GM19240 (cell line): Measurements from ENCODE around the gene STAMBPL1.

ENCODE experiments used
- DNase-seq: peaks from one replicate; pipeline ENCODE4 v3.0.0; 2011; ENCODE audit warnings: low spot score; ENCODE audit not compliant: insufficient read length

The STAMBPL1 gene

DNA sequence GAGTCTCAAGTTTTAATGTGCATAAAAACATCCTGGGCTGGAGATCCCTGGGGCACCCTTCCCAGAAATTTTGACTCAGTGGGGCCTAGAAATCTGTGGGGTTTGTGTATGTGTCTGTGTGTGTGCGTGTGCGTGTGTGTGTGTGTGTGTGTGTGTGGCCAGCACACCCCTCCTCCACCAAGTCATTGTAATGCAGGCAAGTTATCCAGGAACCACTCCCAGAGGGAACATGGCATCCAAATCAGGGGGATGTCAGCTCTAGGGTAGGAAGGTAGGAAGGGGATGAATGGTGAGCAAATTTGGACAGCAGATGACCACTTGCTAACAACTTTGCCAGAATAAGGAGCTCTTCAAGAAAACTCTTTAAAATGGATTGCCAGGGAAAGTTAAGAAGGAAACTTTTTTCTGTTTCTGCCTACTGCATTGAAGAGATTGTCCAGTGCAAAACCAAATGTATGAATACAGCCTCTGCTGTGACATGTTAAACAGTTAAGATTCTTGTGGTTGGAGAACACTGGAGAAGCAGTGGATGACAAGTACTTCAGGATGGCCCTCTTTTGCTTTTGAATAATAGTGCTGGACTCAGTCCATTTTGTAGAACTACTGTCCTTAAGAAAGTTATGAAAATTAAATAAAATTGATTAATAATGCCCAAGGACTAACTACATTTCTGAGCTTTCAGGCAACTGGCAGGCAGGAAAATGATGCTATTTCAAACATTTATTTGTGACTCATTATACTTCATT is 12.3 kb downstream of the STAMBPL1 start:
- DNase-seq: no peak

- DNase-seq: no peak
Observed at GRCh38 chr10:88893611-88894010, 13.6 kb downstream of the STAMBPL1 start.

- no peak for DNase-seq
Observed at GRCh38 chr10:88895250-88895649, 15.2 kb downstream of the STAMBPL1 start.

DNA sequence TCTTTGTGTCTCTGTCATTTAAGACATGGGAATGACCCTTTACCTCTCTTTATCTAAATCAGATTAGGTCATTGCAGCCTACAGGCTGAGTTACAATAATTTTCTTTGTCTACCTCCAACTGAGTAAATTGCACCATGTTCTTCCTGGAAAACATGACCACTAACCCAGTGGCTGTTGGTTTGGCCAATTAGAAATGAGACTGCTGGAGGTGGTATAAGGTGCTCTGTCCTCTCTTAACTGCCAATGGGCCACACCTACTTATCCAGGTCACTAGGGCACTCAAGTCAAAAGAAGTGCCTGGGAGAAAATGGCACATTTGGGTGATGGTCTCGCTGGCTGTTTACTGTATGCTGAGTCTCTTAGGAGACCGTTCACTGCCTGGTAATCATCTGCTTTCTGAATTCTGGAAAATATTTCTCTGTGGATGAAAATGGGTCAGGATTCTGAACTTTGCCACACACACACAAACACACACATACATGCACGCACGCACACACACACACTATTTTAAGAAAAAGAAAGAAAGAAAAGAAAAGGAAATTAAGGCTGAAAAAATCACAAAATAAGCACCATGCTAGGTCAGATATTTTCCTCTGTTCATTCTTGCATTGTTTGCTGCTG is 16.4 kb downstream of the STAMBPL1 start:
- no peak for DNase-seq

- no peak for DNase-seq
Observed at GRCh38 chr10:88896994-88897853, 17.2 kb downstream of the STAMBPL1 start.

DNA sequence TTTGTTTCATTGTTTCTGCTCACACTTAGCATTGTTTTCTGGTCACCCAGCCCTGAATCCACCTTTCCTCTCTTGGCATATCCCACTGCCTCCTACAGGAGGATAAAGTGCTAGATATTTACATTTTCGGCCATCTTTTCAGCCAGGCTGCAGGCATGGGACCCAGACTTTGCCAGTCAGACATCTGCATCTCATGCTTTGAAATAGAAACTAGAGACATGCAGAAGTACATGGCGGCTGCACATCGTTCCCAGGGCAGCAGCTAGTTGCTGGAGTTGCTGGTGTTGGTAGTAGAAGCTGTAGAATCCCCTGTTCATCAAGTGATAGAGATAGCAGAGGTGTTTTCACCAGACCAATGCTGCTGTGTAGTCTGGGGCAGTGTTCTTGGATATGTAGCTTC is 18.7 kb downstream of the STAMBPL1 start:
- DNase-seq: no peak

GRCh38 chr10:88899886-88900285 is 19.8 kb downstream of the STAMBPL1 start:
- DNase-seq: no peak

DNA sequence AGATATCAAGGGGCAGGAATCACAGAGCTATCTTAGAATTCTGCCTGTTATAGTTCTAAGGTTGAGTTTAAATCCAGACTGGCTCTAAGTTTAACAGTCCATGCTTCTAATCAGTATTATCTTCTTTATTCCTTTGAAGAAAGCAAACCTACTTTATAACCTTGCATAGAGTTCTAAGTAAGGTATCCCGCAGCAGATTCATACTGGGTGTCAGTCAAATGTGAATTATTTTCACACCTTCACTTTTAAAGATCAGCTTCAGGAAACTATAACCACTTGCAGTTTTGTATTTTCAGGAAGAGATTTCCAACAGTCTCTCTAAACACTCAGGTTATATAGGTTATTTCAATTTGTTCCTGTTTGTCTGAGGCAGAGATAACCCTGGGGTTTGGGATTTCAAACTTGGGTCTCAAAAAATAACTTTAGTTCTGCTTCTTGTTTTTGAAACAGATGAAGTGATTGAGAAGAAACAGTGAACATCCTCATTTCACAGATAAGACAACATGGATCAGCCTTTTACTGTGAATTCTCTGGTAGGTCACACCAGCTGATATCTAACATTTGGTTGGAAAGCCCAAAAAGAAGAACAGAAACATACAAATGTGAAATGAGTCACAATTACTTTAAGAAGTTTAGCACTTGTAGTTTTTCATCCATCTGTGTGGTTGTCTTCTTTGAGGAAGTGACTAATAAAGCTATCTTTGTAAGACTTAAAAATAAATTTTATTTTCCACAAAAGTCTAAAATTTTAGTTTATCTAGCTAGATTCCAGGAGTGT is 21.4 kb downstream of the STAMBPL1 start:
- no peak for DNase-seq

DNA sequence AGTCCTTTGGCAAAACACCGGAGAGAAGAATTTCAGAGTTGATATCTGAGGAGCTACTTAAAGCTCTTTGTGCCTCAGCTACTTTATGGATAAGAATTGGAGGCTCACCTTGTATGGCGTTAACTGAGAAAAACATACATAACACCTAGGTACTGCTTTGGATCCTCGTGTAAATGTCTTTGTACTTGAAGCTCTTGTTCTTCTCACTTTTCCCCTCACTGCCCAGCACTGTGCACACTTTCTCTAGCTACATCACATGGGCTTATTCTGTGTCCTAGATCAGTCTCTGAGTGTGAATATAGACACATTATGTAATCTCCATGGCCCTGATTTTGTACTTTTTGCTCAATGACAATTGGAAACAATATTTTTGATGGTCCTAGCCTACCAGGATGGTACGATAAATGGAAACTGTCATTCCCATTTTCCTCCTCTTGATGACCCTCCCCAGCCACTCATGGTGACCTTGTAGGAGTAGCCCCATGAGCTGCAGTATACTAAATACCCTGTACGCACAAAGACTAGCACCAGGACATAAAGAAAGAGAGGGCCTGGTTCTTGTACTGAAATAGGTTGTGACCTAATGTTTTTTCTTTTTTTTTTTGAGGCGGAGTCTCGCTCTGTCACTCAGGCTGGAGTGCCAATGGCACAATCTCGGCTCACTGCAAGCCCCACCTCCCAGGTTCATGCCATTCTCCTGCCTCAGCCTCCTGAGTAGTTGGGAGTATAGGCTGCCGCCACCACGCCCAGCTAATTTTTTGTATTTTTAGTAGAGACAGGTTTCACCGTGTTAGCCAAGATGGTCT is 22.1 kb downstream of the STAMBPL1 start:
- no peak for DNase-seq

GRCh38 chr10:88903715-88904114 is 23.7 kb downstream of the STAMBPL1 start:
- no peak for DNase-seq

- no peak for DNase-seq
Observed at GRCh38 chr10:88906921-88907320, 26.9 kb downstream of the STAMBPL1 start.

DNA sequence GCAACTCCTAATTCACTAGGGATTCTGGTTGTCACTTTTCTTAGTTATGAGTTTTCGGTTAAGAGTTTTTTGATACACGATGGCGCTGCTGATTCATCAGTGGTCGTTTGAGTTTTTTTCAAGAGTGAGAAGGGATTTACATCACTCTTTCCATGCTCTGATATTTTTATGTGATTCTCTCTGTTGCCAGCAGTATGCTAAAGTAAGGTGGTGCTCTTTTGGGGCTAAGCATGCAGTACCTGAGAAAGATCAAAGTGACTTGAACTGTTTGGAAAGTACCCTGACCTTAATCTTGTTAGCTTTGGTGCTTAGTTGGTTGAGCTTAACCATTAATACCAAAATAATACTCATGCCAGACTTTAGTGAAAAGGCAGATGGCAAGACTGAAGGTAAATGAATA is 28.1 kb downstream of the STAMBPL1 start:
- DNase-seq: no peak

GRCh38 chr10:88911116-88911515 is 31.1 kb downstream of the STAMBPL1 start:
- DNase-seq: no peak

DNA sequence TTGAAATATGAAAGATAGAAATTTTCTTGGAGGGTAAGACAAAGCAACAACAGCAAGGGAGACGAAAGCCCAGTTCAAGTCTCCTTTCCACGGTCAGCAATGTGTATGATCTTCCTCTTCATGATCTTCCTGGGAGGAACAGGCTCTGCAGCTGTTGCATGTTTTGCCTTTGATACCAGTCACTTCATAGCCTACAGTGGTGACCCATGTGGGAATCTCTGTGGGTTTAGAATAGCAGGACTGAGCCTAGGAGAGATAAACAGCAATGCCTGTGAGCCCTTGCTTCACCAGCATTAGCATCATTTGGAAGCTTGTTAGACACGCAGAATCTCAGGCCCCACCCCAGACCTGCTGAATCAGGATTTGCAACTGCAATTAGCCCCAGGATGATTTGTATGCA is 31.8 kb downstream of the STAMBPL1 start:
- no peak for DNase-seq

DNA sequence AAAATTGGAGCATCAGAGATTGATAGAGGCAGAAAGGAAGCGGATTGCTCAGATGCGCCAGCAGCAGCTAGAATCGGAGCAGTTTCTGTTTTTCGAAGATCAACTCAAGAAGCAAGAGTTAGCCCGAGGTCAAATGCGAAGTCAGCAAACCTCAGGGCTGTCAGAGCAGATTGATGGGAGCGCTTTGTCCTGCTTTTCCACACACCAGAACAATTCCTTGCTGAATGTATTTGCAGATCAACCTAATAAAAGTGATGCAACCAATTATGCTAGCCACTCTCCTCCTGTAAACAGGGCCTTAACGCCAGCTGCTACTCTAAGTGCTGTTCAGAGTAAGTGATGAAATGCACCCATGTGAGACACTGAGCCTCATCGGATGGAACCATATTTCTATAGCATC is 33.1 kb downstream of the STAMBPL1 start:
- no peak for DNase-seq

DNA sequence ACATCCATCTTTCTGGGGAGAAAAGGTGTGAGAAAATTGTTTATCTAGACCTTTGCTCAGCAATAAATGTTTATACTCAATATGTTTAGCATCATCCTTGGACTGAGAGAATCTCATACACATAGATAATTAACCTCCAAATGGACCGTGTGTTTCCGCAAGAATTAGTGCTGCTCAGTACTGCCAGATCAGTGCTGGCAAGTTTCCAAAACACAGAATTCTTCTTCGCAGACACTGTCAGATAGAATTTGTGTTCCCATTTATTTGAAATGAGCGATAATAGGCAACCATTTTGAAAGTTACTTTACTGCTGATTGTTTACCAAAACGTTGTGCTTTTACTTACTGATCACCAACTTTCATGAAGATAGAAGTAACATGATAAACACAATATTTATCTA is 33.7 kb downstream of the STAMBPL1 start:
- no peak for DNase-seq

- DNase-seq: no peak
Observed at GRCh38 chr10:88915781-88916180, 35.7 kb downstream of the STAMBPL1 start.

DNA sequence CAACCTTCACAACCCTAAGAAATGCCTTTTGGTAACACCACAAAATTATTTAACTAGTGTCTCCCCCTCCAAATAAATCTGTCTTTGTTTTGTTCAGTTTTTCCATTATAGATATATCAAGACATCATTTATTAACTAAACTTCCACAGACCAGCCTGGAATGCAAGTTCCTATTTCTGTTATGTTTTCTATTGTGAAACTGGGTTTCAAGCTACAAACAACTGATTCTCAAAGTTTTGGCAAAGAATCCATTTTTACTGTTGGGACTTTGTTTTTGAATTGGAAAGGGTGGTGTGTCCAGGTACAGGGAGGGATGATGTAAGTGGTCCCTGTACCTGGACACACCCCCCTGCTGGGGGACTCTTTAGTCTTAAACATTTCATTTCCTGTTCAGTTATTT is 36.2 kb downstream of the STAMBPL1 start:
- no peak for DNase-seq

- no peak for DNase-seq
Observed at GRCh38 chr10:88916986-88917385, 36.9 kb downstream of the STAMBPL1 start.

DNA sequence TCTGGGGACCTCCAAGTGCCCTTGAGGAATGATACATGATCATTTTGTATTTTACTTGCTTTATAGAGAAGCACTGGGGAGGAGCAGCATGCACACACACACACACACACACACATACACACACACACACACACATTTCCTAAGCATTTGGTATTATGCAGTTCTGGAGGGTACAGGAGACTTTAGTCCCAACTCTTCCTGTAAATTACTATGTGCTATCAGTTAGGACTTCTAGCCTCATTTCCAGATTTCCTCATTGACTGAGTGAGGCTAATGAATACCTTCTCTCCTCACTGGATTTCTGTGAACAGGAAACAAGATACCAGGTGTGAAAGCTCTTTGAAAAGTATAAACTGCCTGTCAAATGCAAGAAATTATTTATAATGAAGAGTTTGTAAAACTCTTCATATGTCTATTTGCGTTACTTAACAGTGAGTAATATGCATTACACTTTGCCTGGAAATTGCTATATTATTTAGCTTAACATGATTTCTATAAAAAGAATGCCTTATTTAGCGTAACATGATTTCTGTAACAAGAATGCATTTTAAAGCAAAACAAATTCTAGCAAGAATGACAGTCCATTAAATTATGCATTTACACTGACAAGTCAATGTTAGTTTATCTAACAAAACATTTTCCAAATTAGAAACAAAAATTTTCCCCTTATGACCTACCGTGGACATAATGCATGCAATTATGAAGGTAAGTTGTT is 38.3 kb downstream of the STAMBPL1 start:
- no peak for DNase-seq
